ENCODE measurements around the gene UBR3.
"Not testable (repeated sequence)": the region's sequence is repeated elsewhere in the genome, so short reads cannot be mapped to it uniquely, and the experiment has no call there.

Gene UBR3

DNA sequence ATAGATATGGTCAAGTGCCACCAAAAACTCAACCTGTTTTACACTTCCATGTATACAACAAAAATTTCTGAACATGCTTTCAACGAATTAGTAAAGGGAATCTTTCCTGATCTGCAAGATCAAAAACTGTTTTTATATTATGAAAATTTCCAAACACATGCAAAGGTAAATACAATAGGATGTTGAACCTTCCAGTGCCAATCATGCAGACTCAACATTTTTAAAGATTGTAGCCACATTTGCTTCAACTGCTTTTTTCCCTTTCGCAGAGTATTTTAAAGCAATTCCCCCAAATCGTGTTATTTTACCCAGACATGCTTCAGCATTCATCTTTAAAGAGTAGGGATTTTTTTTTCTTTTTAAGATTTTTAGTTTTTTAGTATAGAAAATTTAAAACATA, 40.3 kb downstream of the UBR3 start:
- DNase-seq (ENCODE audit: low spot score), result no peak

DNA sequence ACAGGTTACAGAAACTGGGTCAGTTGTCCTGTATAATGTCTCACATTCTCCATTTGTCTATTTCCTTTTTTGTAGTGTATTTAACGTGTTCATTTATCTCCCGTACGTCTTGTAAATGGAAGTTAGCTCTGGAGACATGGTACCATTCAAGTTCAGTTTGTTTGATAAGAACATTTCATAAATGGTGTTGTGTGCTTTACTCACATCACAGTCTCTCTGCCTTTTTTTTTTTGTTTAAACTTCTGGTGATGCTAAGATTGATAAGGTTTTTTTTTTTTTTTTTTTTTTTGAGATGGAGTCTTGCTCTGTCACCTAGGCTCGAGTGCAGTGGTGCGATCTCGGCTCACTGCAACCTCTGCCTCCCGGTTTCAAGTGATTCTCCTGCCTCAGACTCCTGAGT, 41.7 kb downstream of the UBR3 start:
- DNase-seq (ENCODE audit: low spot score), result no peak

DNA sequence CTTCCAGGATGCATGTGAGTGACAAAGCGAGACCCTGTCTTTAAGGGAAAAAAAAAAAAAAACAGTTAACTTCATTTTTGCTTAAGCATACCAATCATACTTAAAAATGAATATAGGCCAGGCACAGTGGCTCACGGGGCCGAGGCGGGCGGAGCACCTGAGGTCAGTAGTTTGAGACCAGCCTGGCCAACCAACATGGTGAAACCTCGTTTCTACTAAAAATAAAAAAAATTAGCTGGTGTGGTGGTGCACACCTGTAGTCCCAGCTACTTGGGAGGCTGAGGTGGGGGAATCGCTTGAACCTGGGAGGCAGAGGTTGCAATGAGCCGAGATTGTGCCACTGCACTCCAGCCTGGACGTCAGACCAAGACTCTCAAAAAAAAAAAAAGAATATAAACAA, 44.1 kb downstream of the UBR3 start:
- not testable (repeated sequence) for DNase-seq (ENCODE audit: low spot score)

DNA sequence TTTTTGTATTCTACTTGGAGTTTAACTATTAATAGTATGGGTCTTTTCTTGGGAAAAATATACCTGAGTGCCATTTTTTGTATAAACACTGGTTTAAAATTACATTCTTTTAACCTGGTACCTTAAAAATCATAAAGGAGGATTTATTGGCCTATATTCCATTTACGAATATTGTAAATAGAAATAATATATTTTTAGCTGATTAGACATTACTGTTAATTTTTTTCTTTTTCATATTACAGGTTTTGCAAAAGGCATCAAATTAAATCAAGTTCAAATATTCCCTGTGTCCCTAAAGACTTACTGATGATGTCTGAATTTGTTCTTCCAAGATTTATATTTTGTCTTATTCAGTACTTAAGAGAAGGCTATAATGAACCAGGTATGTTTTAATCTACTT, 44.7 kb downstream of the UBR3 start:
- no peak for DNase-seq (ENCODE audit: low spot score)

- DNase-seq (ENCODE audit: low spot score), result no peak
Measured at GRCh38 chr2:169877398-169877797, 50.1 kb downstream of the UBR3 start.

GRCh38 chr2:169887120-169887519, 59.9 kb downstream of the UBR3 start:
- no peak for DNase-seq (ENCODE audit: low spot score)

GRCh38 chr2:169891593-169892298, 64.5 kb downstream of the UBR3 start:
- DNase-seq (ENCODE audit: low spot score), result no peak

GRCh38 chr2:169892951-169893350, 65.7 kb downstream of the UBR3 start:
- no peak for DNase-seq (ENCODE audit: low spot score)

- no peak for DNase-seq (ENCODE audit: low spot score)
Measured at GRCh38 chr2:169895294-169895985, 68.2 kb downstream of the UBR3 start.

DNA sequence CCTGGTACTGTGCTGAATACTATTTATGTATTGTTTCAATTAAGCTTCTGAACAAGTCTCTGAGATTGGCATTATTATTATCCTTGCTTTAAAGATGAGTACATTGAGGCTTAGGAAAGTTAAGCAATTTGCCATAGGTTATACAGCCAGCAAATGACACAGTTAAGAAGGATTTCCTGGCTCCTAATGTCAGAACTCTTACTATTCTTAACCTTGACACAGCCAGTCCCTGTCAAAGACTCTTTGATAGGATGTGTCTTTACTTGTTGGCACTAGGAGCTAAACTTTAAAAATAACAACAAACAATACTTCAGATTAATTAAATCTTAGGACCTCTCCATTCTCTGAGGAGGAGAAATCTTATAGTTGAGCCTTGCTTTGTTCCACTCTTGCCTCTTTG, 70.6 kb downstream of the UBR3 start:
- no peak for DNase-seq (ENCODE audit: low spot score)

DNA sequence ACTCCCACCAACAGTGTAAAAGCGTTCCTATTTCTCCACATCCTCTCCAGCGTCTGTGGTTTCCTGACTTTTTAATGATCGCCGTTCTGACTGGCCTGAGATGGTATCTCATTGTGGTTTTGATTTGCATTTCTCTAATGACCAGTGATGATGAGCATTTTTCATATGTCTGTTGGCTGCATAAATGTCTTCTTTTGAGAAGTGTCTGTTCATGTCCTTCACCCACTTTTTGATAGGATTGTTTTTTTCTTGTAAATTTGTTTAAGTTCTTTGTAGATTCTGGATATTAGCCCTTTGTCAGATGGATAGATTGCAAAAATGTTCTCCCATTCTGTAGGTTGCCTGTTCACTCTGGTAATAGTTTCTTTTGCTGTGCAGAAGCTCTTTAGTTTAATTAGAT, 72.8 kb downstream of the UBR3 start:
- DNase-seq (ENCODE audit: low spot score), result not testable (repeated sequence)

GRCh38 chr2:169900686-169901085, 73.4 kb downstream of the UBR3 start:
- no peak for DNase-seq (ENCODE audit: low spot score)

DNA sequence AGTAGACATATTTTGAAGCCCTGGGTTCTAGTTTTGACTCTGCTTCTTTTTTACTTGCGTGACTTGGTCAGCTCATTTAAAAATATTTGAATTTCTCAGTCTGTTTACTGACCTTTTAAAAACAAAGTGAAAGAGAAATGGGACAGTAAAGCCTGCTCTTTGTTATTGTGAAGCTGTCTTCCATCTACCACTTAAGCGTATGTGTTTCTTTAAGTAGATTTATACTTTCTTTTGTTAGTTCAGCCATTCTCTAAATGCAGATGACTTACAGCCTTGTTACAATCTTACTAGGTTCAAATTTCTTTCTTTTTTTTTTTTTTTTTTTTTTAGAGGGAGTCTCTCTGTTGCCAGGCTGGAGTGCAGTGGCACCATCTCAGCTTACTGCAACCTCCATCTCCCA, 79.5 kb downstream of the UBR3 start:
- no peak for DNase-seq (ENCODE audit: low spot score)

DNA sequence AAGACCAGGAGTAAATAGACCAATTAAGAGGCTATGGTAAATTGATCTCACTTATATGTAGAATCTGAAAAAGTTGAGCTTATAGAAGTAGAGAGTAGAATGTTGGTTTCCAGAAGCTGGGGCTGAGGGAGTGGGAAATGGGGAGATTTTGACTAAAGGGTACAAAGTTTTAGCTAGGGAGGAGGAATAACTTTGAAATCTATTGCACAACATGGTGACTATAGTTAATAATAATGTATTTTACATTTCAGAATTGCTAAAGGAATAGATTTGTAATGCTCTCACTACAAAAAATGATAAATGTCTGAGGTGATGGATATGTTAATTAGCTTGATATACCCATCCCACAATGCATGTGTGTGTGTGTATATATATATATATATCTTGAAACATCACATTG, 82.1 kb downstream of the UBR3 start:
- no peak for DNase-seq (ENCODE audit: low spot score)

DNA sequence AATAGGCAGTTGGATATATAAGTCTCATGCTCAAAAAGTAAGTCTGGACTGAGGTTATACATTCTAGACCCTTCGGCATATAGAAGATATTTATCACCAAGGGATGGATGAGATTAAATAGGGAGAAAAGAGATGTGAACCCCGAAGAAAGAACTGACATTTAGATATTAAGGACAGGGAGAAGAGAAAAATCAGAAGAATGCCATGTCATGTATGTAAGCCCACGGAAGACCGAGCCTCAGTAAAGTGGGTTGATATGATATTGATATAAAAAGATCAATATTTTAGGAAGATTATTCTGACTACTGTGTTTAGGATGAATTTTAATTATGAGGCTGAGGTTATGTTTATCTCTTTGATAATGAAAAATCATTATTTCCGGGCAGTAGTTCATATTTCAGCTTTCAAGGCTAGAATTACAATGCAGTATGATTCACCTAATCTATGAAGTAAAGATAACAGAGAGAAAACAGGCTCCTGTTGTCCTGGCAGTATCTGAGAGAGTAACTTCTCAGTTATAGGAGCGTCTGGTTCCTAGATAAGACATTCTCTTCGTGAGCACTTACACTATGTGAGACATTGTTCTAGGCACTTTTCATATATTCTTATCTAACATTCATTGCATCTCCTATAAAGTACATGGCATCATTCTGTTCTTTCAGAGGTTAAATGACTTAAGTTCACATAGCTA, 83.0 kb downstream of the UBR3 start:
- DNase-seq (ENCODE audit: low spot score), result no peak

- no peak for DNase-seq (ENCODE audit: low spot score)
Measured at GRCh38 chr2:169911119-169911518, 83.9 kb downstream of the UBR3 start.

- no peak for DNase-seq (ENCODE audit: low spot score)
Measured at GRCh38 chr2:169916623-169917022, 89.4 kb downstream of the UBR3 start.

GRCh38 chr2:169923977-169924376, 96.7 kb downstream of the UBR3 start:
- no peak for DNase-seq (ENCODE audit: low spot score)

- no peak for DNase-seq (ENCODE audit: low spot score)
Measured at GRCh38 chr2:169925968-169926367, 98.7 kb downstream of the UBR3 start.

DNA sequence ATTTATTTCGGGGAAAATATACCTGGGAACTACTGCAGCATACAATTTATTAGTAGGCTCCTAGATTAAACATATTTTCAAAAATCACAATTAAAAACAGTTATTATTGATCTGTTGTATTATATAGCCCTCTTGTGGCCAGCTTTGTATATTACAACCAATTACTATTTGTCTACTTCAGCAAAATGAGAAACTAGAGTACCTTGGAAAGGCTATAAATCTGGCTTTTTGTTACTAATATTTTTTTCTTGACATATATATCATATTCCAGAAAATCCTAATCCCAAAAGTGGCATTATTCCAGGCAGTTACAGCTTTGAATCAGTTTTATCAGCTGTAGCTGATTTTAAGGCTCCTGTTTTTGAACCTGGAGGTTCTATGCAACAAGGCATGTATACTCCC, 101.2 kb downstream of the UBR3 start:
- no peak for DNase-seq (ENCODE audit: low spot score)

DNA sequence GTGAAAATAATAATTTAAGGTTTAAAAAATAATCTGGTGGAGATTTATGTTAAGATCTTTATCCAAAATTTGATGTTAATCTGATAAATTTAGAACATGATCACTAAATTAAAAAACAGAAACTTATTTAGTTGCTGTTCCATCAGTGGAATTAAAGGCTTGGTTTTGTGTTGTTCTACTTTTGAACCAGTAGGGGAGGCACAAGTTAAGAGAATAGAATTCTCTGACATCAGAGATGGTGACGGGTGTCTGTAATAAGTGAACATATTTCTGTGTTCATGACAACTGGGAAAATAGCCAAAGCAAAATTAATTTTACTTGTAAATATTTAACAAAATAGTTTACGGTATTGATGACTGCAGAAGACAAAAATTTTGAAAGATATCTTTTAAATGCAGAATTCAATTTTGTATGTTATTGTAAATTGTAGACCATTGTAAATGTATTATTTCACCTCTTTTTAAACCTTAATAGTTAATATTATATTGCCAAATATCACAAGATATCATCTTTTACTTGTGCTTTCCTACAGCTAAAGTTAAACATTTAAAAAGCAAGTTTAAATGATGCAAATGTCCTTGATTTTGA, 106.0 kb downstream of the UBR3 start:
- DNase-seq (ENCODE audit: low spot score), result no peak

DNA sequence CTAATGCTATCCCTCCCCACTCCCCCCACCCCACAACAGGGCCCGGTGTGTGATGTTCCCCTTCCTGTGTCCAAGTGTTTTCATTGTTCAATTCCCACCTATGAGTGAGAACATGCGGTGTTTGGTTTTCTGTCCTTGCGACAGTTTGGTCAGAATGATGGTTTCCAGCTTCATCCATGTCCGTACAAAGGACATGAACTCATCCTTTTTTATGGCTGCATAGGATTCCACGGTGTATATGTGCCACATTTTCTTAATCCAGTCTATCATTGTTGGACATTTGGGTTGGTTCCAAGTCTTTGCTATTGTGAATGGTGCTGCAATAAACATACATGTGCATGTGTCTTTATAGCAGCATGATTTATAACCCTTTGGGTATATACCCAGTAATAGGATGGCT, 109.4 kb downstream of the UBR3 start:
- not testable (repeated sequence) for DNase-seq (ENCODE audit: low spot score)

DNA sequence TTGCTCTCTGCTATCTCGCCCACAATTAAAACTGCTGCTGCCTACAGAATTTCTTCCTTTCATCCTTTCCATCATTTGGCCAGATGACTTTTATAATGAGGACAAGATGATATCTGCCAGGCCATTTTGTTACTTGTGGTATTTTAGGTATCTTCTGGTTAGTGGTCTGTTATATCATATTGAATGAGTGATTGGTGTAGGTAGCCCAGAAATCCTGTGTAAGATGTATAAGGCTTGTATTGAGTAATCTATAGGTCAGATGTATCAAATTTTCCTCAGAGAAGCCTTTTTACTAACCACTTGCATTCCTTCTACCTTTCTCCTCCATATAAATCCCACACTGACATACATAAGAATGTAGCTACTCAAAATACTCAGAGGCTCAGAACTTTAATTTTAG, 118.3 kb downstream of the UBR3 start:
- DNase-seq (ENCODE audit: low spot score), result no peak

Data from ecto neural progenitor cell (in vitro differentiated cells).